Neuronal stem cell (in vitro differentiated cells): ENCODE results near the gene CAMTA1.

Source experiments
- DNase-seq: peaks from one replicate; pipeline ENCODE4 v3.0.0-alpha.2; 2013; ENCODE audit warnings: low spot score
- H2AFZ ChIP-seq: one replicate; pipeline ENCODE4 v1.6.1; 2013; ENCODE audit warnings: mild to moderate bottlenecking, low read length, inconsistent platforms
- H2AK5ac ChIP-seq: 2 replicates; pipeline ENCODE4 v1.6.1; 2013; ENCODE audit warnings: low read depth, mild to moderate bottlenecking, inconsistent platforms, low read length, moderate library complexity, mixed read lengths
- H2BK120ac ChIP-seq: 2 replicates; pipeline ENCODE4 v1.6.1; 2013; ENCODE audit warnings: low read depth, mild to moderate bottlenecking, inconsistent platforms, low read length, moderate library complexity, mixed read lengths
- H2BK12ac ChIP-seq: one replicate; pipeline ENCODE4 v1.6.1; 2013; ENCODE audit warnings: low read length, inconsistent platforms
- H2BK15ac ChIP-seq: 2 replicates; pipeline ENCODE4 v1.6.1; 2013; ENCODE audit warnings: mild to moderate bottlenecking, low read length, inconsistent platforms, mixed read lengths
- H2BK5ac ChIP-seq: one replicate; pipeline ENCODE4 v1.6.1; 2013; ENCODE audit warnings: inconsistent platforms, mild to moderate bottlenecking, low read length, moderate library complexity
- H3K14ac ChIP-seq: one replicate; pipeline ENCODE4 v1.6.1; 2013; ENCODE audit warnings: low read length, inconsistent platforms
- H3K18ac ChIP-seq: 2 replicates; pipeline ENCODE4 v1.6.1; 2013; ENCODE audit warnings: low read length, inconsistent platforms
- H3K23ac ChIP-seq: 2 replicates; pipeline ENCODE4 v1.6.1; 2013; ENCODE audit warnings: low read depth, mild to moderate bottlenecking, mixed read lengths, low read length, inconsistent platforms; ENCODE audit not compliant: poor library complexity
- H3K27ac ChIP-seq: replicated peaks from 3 replicates; pipeline ENCODE4 v1.5.1; 2013; ENCODE audit warnings: low read length, inconsistent platforms
- H3K27me3 ChIP-seq, 3 experiments: 2 replicates each; pipeline ENCODE4 v1.6.1; 2013; ENCODE audit warnings: low read length in 3 of 3, mild to moderate bottlenecking in 2 of 3, inconsistent platforms in 1 of 3, low read depth in 1 of 3, mixed read lengths in 1 of 3, moderate library complexity in 1 of 3; ENCODE audit not compliant: control insufficient read depth in 3 of 3, insufficient read depth in 3 of 3
- H3K36me3 ChIP-seq, 2 donors: replicated peaks in 1 of 2; 2 replicates each; pipeline ENCODE4 v1.6.1; 2013; ENCODE audit warnings: low read length in 2 of 2; ENCODE audit not compliant: control insufficient read depth in 2 of 2, insufficient read depth in 2 of 2
- H3K4ac ChIP-seq: 2 replicates; pipeline ENCODE4 v1.6.1; 2013; ENCODE audit warnings: inconsistent platforms, mild to moderate bottlenecking, low read length, moderate library complexity
- H3K4me1 ChIP-seq, 2 donors: 1 replicate in 1 of 2; 2 replicates in 1 of 2; pipeline ENCODE4 v1.6.1; 2013; ENCODE audit warnings: low read length in 2 of 2, low read depth in 1 of 2; ENCODE audit not compliant: control insufficient read depth in 2 of 2, insufficient read depth in 1 of 2
- H3K4me2 ChIP-seq: one replicate; pipeline ENCODE4 v1.6.1; 2013; ENCODE audit warnings: mild to moderate bottlenecking, low read length, inconsistent platforms; ENCODE audit not compliant: insufficient read depth, poor library complexity, severe bottlenecking
- H3K4me3 ChIP-seq, 2 donors: 2 replicates each; pipeline ENCODE4 v1.5.1; 2013; ENCODE audit warnings: low read length in 2 of 2, mild to moderate bottlenecking in 2 of 2, inconsistent platforms in 1 of 2, moderate library complexity in 1 of 2
- H3K79me1 ChIP-seq: one replicate; pipeline ENCODE4 v1.6.1; 2013; ENCODE audit warnings: low read depth, mild to moderate bottlenecking, inconsistent platforms, low read length, moderate library complexity
- H3K9ac ChIP-seq: one replicate; pipeline ENCODE4 v1.6.1; 2013; ENCODE audit warnings: mild to moderate bottlenecking, low read depth, low read length, inconsistent platforms; ENCODE audit not compliant: poor library complexity
- H3K9me3 ChIP-seq, 2 donors: replicated peaks in 1 of 2; 2 replicates each; pipeline versions ENCODE3 to v1.6.1; 2013; ENCODE audit warnings: low read length in 2 of 2, mild to moderate bottlenecking in 2 of 2, inconsistent platforms in 1 of 2, low read depth in 1 of 2, mixed read lengths in 1 of 2, moderate library complexity in 1 of 2; ENCODE audit not compliant: control insufficient read depth in 2 of 2, insufficient read depth in 1 of 2
- H4K8ac ChIP-seq: one replicate; pipeline ENCODE4 v1.6.1; 2013; ENCODE audit warnings: low read depth, mild to moderate bottlenecking, inconsistent platforms, low read length, moderate library complexity
- H4K91ac ChIP-seq: one replicate; pipeline ENCODE4 v1.6.1; 2013; ENCODE audit warnings: low read length, low read depth, mild to moderate bottlenecking, inconsistent platforms; ENCODE audit not compliant: poor library complexity
- WGBS, 2 donors: extraction: QIAGEN DNeasy Blood & Tissue Kit; methylation state at CpG; one replicate each; pipeline ENCODE4 v1.1.7; 2013; ENCODE audit warnings: missing lambda C conversion rate in 2 of 2, mixed read lengths in 1 of 2; ENCODE audit not compliant: insufficient read length in 2 of 2, insufficient replicate concordance in 1 of 2; ENCODE audit errors: extremely low coverage in 2 of 2; 5-methylcytosine and 5-hydroxymethylcytosine counted together

The CAMTA1 gene

GRCh38 chr1:6779089-6779805, 6.0 kb upstream of the CAMTA1 start:
- Histone ChIP-seq H3K27ac (no peak overlapping the region), H2BK12ac (no peak overlapping the region), H3K14ac (no peak overlapping the region), H3K4me1 (peaks cover 0 to 8% of the 10 kb centered on the region in 2 donors), H4K8ac (no peak overlapping the region), H3K9me3 (peaks cover 4 to 5% of the 10 kb centered on the region in 2 donors), H3K79me1 (no peaks in the 10 kb centered on the region), H3K4me3 (no peak overlapping the region), H2AK5ac (no peak overlapping the region), H3K4ac (no peak overlapping the region), H3K18ac (no peak overlapping the region), H2BK15ac (no peak overlapping the region), H4K91ac (no peak overlapping the region), H3K9ac (no peak overlapping the region), H2BK120ac (no peak overlapping the region), H3K4me2 (no peak overlapping the region), H2BK5ac (no peak overlapping the region), H3K36me3 (no peaks in the 10 kb centered on the region), H2AFZ (no peak overlapping the region), H3K23ac (no peak overlapping the region), H3K27me3 (no peaks in the 10 kb centered on the region)
- no CpG with 5 or more reads among the region's 7 CpGs for WGBS, 2 donors
- no peak for DNase-seq

GRCh38 chr1:6782151-6782550, 3.1 kb upstream of the CAMTA1 start:
- no peak overlapping the region for H3K4me3 ChIP-seq
- H3K4ac ChIP-seq: no peak overlapping the region
- no peak overlapping the region for H3K23ac ChIP-seq
- no peak overlapping the region for H3K4me2 ChIP-seq
- H4K8ac ChIP-seq: no peak overlapping the region
- H3K9me3 ChIP-seq: peaks cover 0 to 4% of the 10 kb centered on the region in 2 donors
- DNase-seq: no peak
- no CpG with 5 or more reads among the region's 6 CpGs for WGBS, 2 donors
- H2AFZ ChIP-seq: no peak overlapping the region
- no peak overlapping the region for H3K27ac ChIP-seq
- H4K91ac ChIP-seq: no peak overlapping the region
- peaks cover 8% of the 10 kb centered on the region in 2 donors for H3K4me1 ChIP-seq
- no peak overlapping the region for H3K14ac ChIP-seq
- H3K27me3 ChIP-seq: no peaks in the 10 kb centered on the region
- H3K9ac ChIP-seq: no peak overlapping the region
- H3K18ac ChIP-seq: no peak overlapping the region
- H2BK5ac ChIP-seq: no peak overlapping the region
- no peak overlapping the region for H2BK120ac ChIP-seq
- peaks cover 3% of the 10 kb centered on the region for H3K79me1 ChIP-seq
- no peak overlapping the region for H2BK15ac ChIP-seq
- H3K36me3 ChIP-seq: peaks cover 0 to 2% of the 10 kb centered on the region in 2 donors
- no peak overlapping the region for H2BK12ac ChIP-seq
- H2AK5ac ChIP-seq: no peak overlapping the region

DNA sequence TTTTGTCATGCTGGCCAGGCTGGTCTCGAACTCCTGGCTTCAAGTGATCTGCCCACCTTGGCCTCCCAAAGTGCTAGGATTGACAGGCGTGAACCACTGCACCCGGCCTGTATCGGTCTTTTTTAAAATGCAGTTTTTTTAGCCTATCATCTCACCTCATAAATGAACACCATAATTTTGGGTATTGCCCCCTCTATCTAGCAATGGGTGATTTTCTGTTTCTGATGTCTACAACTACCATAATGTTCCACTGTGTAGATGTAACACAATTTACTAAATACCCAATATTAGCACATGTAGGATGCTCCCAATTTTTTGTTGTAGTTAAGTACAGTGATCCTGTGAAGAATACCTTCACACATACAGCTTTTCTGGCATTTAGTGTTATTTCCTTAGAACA, 2.0 kb upstream of the CAMTA1 start:
- Histone ChIP-seq H3K14ac (no peak overlapping the region), H3K79me1 (peaks cover 3% of the 10 kb centered on the region), H3K4ac (no peak overlapping the region), H2BK5ac (no peak overlapping the region), H3K4me2 (no peak overlapping the region), H3K36me3 (peaks cover 2 to 9% of the 10 kb centered on the region in 2 donors), H2AFZ (no peak overlapping the region), H2BK15ac (no peak overlapping the region), H2BK12ac (no peak overlapping the region), H3K9me3 (peaks cover 0 to 9% of the 10 kb centered on the region in 2 donors), H2AK5ac (no peak overlapping the region), H3K4me3 (no peak overlapping the region), H3K27me3 (no peaks in the 10 kb centered on the region), H4K91ac (no peak overlapping the region), H3K18ac (no peak overlapping the region), H3K23ac (no peak overlapping the region), H4K8ac (no peak overlapping the region), H3K4me1 (peaks cover 8 to 9% of the 10 kb centered on the region in 2 donors), H2BK120ac (no peak overlapping the region), H3K9ac (no peak overlapping the region), H3K27ac (no peak overlapping the region)
- no peak for DNase-seq
- no CpG with 5 or more reads among the region's 4 CpGs for WGBS, 2 donors

- WGBS, 2 donors: no CpG with 5 or more reads among the region's 40 CpGs
- no peak overlapping the region for H2BK15ac ChIP-seq
- peak overlapping the region; percentile 20 for H3K23ac ChIP-seq
- no peak overlapping the region for H3K4ac ChIP-seq
- peak overlapping the region; percentile 58 for H3K4me2 ChIP-seq
- no peak overlapping the region for H4K91ac ChIP-seq
- H2BK12ac ChIP-seq: no peak overlapping the region
- H3K4me1 ChIP-seq: peaks cover 9 to 11% of the 10 kb centered on the region in 2 donors
- H3K27me3 ChIP-seq: no peaks in the 10 kb centered on the region
- peak overlapping the region; percentile 64 to 96 for H3K4me3 ChIP-seq
- no peak overlapping the region for H4K8ac ChIP-seq
- H3K9ac ChIP-seq: no peak overlapping the region
- peak overlapping the region; percentile 88 for H3K27ac ChIP-seq
- peak overlapping the region; percentile 87 for H2BK5ac ChIP-seq
- peak overlapping the region; percentile 93 for H3K18ac ChIP-seq
- H2BK120ac ChIP-seq: no peak overlapping the region
- H2AK5ac ChIP-seq: no peak overlapping the region
- H2AFZ ChIP-seq: peak overlapping the region; percentile 100
- H3K79me1 ChIP-seq: peaks cover 3% of the 10 kb centered on the region
- no peak for DNase-seq
- peaks cover 0 to 11% of the 10 kb centered on the region in 2 donors for H3K9me3 ChIP-seq
- peaks cover 2 to 9% of the 10 kb centered on the region in 2 donors for H3K36me3 ChIP-seq
- no peak overlapping the region for H3K14ac ChIP-seq
Observed at GRCh38 chr1:6783936-6784559, 1.2 kb upstream of the CAMTA1 start.
